Activated CD4-positive, alpha-beta T cell treated with anti-CD3 and anti-CD28 coated beads, Interleukin-2, Interleukin-6, amounts not matched to agents 100 ng/mL and 50 ng/mL, durations not matched to agents 16 hours and 8 hours (primary cell): ENCODE data around the gene REV3L.

ENCODE experiments used
- DNase-seq: peaks from one replicate; pipeline ENCODE4 v3.0.0-alpha.2; 2020

Gene REV3L

GRCh38 chr6:111423055-111423633 lies 59.9 kb downstream of the REV3L start:
- no peak for DNase-seq

- DNase-seq: no peak
These were observed 63.9 kb downstream of the REV3L start for GRCh38 chr6:111418971-111419693.

GRCh38 chr6:111417946-111418345 lies 65.1 kb downstream of the REV3L start:
- no peak for DNase-seq

GRCh38 chr6:111417181-111417585 lies 65.8 kb downstream of the REV3L start:
- no peak for DNase-seq

- no peak for DNase-seq
These were observed 66.5 kb downstream of the REV3L start for GRCh38 chr6:111416529-111416928.

- DNase-seq: no peak
These were observed 68.6 kb downstream of the REV3L start for GRCh38 chr6:111414373-111414772.

- DNase-seq: no peak
These were observed 70.9 kb downstream of the REV3L start for GRCh38 chr6:111411978-111412566.

- no peak for DNase-seq
These were observed 72.0 kb downstream of the REV3L start for GRCh38 chr6:111411046-111411445.

GRCh38 chr6:111410371-111410770 lies 72.6 kb downstream of the REV3L start:
- no peak for DNase-seq

GRCh38 chr6:111409430-111409829 lies 73.6 kb downstream of the REV3L start:
- no peak for DNase-seq

- DNase-seq: no peak
These were observed 75.3 kb downstream of the REV3L start for GRCh38 chr6:111407686-111408085.

GRCh38 chr6:111406200-111406721 lies 76.8 kb downstream of the REV3L start:
- DNase-seq: peak; percentile 74

- DNase-seq: no peak
These were observed 79.6 kb downstream of the REV3L start for GRCh38 chr6:111403388-111403787.

GRCh38 chr6:111399626-111400025 lies 83.4 kb downstream of the REV3L start:
- DNase-seq: no peak

- DNase-seq: no peak
These were observed 94.3 kb downstream of the REV3L start for GRCh38 chr6:111388681-111389080.

GRCh38 chr6:111382476-111383294 lies 100.3 kb downstream of the REV3L start:
- DNase-seq: no peak

- no peak for DNase-seq
These were observed 101.3 kb downstream of the REV3L start for GRCh38 chr6:111381728-111382127.

- no peak for DNase-seq
These were observed 101.9 kb downstream of the REV3L start for GRCh38 chr6:111381123-111381522.

- no peak for DNase-seq
These were observed 103.2 kb downstream of the REV3L start for GRCh38 chr6:111379831-111380230.

- DNase-seq: no peak
These were observed 103.7 kb downstream of the REV3L start for GRCh38 chr6:111379302-111379701.

GRCh38 chr6:111377558-111378120 lies 105.4 kb downstream of the REV3L start:
- no peak for DNase-seq

- DNase-seq: peak; percentile 64
These were observed 115.5 kb downstream of the REV3L start for GRCh38 chr6:111367393-111368088.
